ENCODE data around the gene SEC24B.
"Not testable (repeated sequence)": the region's sequence is repeated elsewhere in the genome, so short reads cannot be mapped to it uniquely, and the experiment has no call there.

Gene SEC24B

DNA sequence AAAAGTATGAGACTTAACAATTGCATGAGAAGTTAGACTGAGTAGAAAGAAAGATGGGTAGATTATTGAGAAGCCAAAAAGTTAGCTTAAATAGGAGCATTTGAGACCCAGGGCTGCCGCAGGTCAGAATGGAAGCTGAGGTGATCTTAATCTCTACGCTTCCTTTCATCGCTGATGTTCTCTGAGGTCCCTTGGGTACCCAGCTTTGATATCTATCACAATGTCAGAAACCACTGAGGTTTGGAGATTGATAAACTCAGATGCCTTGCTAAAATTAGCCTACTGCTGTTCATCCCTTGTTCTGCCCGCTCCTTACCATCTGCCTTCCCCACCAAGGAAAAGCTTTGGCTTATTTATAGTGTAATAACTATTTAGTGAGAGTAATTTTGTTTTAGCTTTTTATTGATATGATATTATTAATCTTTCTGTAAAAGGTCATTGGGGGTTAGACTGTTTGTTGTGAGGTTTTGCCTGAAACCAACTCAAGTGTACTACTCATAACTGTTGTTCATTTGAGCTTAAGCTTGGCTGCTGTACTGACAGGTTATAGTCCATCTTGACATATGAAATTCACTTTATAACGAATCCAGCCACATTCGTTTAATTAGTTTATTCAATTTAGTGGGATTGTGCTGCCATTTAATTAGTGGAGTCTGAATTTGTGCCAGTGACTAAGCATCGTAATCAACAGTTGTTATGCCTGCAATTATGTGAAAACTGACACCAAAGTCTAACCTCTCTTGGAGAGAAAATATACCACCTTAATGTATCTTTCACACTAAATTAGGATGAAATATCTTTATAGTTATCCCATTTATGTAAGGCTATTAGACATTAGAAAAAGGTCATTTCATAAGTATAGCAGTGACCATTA, 141.6 kb downstream of the SEC24B start:
- Histone ChIP-seq H3K36me3 (no peaks in the 10 kb centered on the region), H3K4me3 (ENCODE audit: low read depth, low read length) (no peak overlapping the region), H3K9me3 (no peaks in the 10 kb centered on the region), H3K4me1 (no peaks in the 10 kb centered on the region; the same call in 1 of the 2 replicates), H3K27me3 (no peaks in the 10 kb centered on the region)
- no peak for DNase-seq
- TF ChIP-seq, protein P1, sequence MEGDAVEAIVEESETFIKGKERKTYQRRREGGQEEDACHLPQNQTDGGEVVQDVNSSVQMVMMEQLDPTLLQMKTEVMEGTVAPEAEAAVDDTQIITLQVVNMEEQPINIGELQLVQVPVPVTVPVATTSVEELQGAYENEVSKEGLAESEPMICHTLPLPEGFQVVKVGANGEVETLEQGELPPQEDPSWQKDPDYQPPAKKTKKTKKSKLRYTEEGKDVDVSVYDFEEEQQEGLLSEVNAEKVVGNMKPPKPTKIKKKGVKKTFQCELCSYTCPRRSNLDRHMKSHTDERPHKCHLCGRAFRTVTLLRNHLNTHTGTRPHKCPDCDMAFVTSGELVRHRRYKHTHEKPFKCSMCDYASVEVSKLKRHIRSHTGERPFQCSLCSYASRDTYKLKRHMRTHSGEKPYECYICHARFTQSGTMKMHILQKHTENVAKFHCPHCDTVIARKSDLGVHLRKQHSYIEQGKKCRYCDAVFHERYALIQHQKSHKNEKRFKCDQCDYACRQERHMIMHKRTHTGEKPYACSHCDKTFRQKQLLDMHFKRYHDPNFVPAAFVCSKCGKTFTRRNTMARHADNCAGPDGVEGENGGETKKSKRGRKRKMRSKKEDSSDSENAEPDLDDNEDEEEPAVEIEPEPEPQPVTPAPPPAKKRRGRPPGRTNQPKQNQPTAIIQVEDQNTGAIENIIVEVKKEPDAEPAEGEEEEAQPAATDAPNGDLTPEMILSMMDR (IDR thresholded peaks at IDR 0.05; ENCODE audit: low read depth, low read length) = no peak

DNA sequence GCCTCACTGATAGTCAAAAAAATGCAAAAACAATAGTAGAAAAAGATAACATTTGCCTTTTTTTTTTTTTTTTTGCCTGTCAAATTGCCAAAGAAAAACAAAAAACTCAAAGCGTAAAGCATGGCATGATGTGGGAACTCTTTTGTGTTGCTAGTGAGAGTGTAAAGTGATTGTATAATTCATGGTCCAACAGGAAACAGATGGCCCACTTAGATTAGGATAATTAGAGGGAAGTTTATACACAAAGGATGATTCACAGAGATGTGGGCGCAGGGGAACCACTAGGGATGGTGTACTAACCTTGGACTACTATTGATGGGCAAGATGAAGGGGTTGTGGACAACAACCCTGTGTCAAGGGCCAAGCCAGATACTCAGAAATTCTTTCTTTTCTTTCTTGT, 142.8 kb downstream of the SEC24B start:
- no peaks in the 10 kb centered on the region; the same call in 1 of the 2 replicates for H3K4me1 ChIP-seq
- H3K9me3 ChIP-seq = no peaks in the 10 kb centered on the region
- TF ChIP-seq, protein P1 (IDR thresholded peaks at IDR 0.05; ENCODE audit: low read depth, low read length) = no peak
- H3K27me3 ChIP-seq = no peaks in the 10 kb centered on the region
- H3K36me3 ChIP-seq = no peaks in the 10 kb centered on the region
- no peak overlapping the region for H3K4me3 ChIP-seq (ENCODE audit: low read depth, low read length)
- no peak for DNase-seq

DNA sequence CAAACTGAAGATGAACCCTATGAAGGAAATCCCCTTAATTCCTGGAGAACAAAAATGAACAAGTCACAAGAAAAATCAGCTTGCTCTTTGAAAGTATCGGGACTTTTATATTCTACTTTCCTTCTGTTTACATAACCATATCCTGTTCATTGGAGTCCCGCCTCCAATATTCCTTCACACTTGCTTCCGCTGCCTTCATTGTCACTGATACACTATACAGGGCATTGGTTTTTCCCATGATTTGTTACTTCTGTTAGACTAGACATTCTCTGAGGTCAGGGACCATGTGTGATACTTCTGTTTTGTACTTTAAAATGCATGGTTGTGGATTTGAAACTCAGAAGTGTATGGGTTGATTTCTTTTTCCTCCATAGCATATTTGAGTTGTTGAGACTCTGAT, 145.2 kb downstream of the SEC24B start:
- Histone ChIP-seq H3K9me3 (no peaks in the 10 kb centered on the region; the same call in 1 of the 2 replicates), H3K36me3 (no peaks in the 10 kb centered on the region), H3K4me3 (ENCODE audit: low read depth, low read length) (no peak overlapping the region), H3K27me3 (no peaks in the 10 kb centered on the region), H3K4me1 (no peaks in the 10 kb centered on the region; the same call in 1 of the 2 replicates)
- TF ChIP-seq, protein P1 (IDR thresholded peaks at IDR 0.05; ENCODE audit: low read depth, low read length) = no peak
- no peak for DNase-seq

DNA sequence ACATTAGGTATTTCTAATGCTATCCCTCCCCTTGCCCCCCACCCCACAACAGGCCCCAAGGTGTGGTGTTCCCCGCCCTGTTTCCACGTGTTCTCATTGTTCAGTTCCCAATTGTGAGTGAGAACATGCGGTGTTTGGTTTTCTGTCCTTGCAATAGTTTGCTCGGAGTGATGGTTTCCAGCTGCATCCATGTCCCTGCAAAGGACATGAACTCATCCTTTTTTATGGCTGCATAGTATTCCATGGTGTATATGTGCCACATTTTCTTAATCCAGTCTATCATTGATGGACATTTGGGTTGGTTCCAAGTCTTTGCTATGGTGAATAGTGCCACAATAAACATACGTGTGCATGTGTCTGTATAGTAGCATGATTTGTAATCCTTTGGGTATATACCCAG, 146.4 kb downstream of the SEC24B start:
- H3K4me3 ChIP-seq (ENCODE audit: low read depth, low read length); H3K9me3 ChIP-seq; H3K36me3 ChIP-seq; H3K27me3 ChIP-seq; H3K4me1 ChIP-seq; DNase-seq: not testable (repeated sequence)

DNA sequence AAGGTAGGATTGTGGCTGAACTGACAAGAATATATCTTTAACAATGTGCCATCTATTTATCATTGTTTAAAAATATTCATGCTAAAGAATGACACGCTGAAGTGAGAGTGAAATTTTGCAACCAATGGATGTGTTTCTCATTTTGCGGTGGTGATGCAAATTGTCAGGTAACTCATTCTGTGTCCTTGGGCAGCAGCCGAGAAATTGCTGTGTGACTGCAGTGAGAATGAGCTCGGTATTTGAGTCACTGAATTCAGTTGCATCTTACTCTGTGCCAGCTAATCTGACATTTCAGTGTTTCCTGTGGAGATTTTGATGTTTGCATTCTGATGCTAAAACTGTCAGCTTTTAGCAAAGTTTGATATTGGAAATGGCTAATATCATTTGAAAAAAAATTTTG, 154.6 kb downstream of the SEC24B start:
- Histone ChIP-seq H3K27me3 (peaks cover 3% of the 10 kb centered on the region; the same call in 1 of the 2 replicates), H3K9me3 (no peaks in the 10 kb centered on the region), H3K4me3 (ENCODE audit: low read depth, low read length) (no peak overlapping the region), H3K4me1 (no peaks in the 10 kb centered on the region), H3K36me3 (no peaks in the 10 kb centered on the region)
- TF ChIP-seq, protein P1 (IDR thresholded peaks at IDR 0.05; ENCODE audit: low read depth, low read length) = no peak
- no peak for DNase-seq

DNA sequence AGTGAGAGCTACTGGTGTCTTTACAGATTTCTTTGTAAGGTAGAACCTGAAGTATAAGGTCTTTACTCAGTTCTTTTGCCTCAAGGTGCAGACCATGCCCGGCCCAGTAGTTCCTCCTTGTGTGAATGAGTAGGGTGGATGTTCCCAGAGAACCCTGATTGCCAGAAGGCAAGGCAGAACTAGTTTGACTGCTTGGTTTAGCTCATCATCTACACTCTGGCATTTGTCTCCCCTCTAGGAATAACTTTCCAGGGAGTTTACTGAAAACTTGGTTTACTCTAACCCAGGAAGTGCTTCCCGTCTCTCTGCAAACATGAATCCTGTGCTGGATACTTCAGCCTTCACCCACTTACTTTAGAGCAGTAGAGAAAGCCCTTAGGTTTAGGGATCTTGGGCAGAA, 155.5 kb downstream of the SEC24B start:
- Histone ChIP-seq H3K36me3 (no peaks in the 10 kb centered on the region), H3K4me1 (no peaks in the 10 kb centered on the region), H3K4me3 (ENCODE audit: low read depth, low read length) (no peak overlapping the region), H3K27me3 (peaks cover 3% of the 10 kb centered on the region; the same call in 1 of the 2 replicates), H3K9me3 (no peaks in the 10 kb centered on the region)
- TF ChIP-seq, protein P1 (IDR thresholded peaks at IDR 0.05; ENCODE audit: low read depth, low read length) = no peak
- no peak for DNase-seq
